ENCODE data around the gene NAA25.
"Not testable (repeated sequence)": the region's sequence is repeated elsewhere in the genome, so short reads cannot be mapped to it uniquely, and the experiment has no call there.

The NAA25 gene

GRCh38 chr12:112116232-112117060, 7.9 kb upstream of the NAA25 start:
- H3K4me3 ChIP-seq (replicated peaks; ENCODE audit: low read depth, low read length), result no peak overlapping the region
- peak; percentile 88 for DNase-seq (ENCODE audit: low read depth)

GRCh38 chr12:112115259-112116045, 6.9 kb upstream of the NAA25 start:
- DNase-seq (ENCODE audit: low read depth), result no peak
- no peak overlapping the region for H3K4me3 ChIP-seq (replicated peaks; ENCODE audit: low read depth, low read length)
- TF ChIP-seq CTCF (IDR thresholded peaks at IDR 0.05; ENCODE audit: low read length, missing control alignments), result no peak

More at GRCh38 chr12:112116232-112117060, 7.9 kb upstream of the NAA25 start:
- no peak for TF ChIP-seq CTCF (IDR thresholded peaks at IDR 0.05; ENCODE audit: low read length, missing control alignments)

- no peak for DNase-seq (ENCODE audit: low read depth)
- no peak for TF ChIP-seq CTCF (IDR thresholded peaks at IDR 0.05; ENCODE audit: low read length, missing control alignments)
- no peak overlapping the region for H3K4me3 ChIP-seq (replicated peaks; ENCODE audit: low read depth, low read length)
Observed at GRCh38 chr12:112112409-112113133, 4.0 kb upstream of the NAA25 start.

- no peak for DNase-seq (ENCODE audit: low read depth)
- TF ChIP-seq CTCF (IDR thresholded peaks at IDR 0.05; ENCODE audit: low read length, missing control alignments), result no peak
- no peak overlapping the region for H3K4me3 ChIP-seq (replicated peaks; ENCODE audit: low read depth, low read length)
Observed at GRCh38 chr12:112111931-112112330, 3.3 kb upstream of the NAA25 start.

GRCh38 chr12:112110787-112111662, 2.4 kb upstream of the NAA25 start:
- not testable (repeated sequence) for H3K4me3 ChIP-seq (replicated peaks; ENCODE audit: low read depth, low read length); DNase-seq (ENCODE audit: low read depth)

GRCh38 chr12:112107306-112108201, 1.0 kb downstream of the NAA25 start:
- TF ChIP-seq CTCF (IDR thresholded peaks at IDR 0.05; ENCODE audit: low read length, missing control alignments), result no peak
- H3K4me3 ChIP-seq (replicated peaks; ENCODE audit: low read depth, low read length), result peak overlapping the region; percentile 94
- DNase-seq (ENCODE audit: low read depth), result no peak
